ENCODE data around the gene RAB31. TPM values are rescaled to one million over a fixed set of nuclear protein-coding genes. Genes with fewer than 3 reads are reported as not detected.

RAB31 gene
- total RNA-seq, 1 donor from 2014 or later = 19.7 TPM

DNA sequence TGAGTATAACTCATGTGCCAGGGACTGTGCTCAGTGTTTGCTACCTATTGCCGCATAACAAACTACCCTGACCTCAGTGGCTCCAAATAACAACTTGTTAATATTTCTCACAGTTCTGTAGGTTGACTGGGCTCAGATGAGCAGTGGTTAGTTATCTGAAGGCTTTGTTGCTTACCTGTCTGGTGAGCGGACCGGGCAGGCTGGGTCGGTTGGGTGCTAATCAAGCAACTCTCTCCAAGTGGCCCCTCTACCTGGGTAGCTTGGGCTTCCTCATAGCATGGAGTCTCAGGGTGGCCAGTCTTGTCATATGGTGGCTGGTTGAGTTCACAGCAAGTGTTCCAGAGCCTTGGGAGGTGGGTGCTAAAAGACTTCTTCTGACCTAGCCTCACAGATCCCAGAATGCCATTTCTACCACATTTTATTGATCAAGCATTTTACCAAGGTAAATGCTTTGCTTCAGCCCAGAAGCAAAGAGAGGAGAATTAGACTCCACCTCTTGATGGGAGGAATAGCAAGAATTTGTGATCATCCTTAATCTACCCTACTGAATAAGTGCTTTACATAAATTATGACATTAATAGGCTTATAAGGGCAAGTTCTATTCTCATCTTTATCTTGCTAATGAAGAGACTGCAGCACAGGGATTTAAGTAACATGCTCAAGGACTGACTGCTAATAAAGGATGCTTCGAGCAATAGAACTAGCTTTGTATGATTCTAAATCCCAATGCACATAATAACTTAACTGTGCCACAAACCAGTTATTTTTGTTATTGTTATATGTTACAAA, 16.9 kb downstream of the RAB31 start:
- Mint-ChIP-seq H3K27ac (no peak overlapping the region), H3K36me3 (peaks cover 10% of the 10 kb centered on the region), H3K4me1 (ENCODE audit: unreplicated experiment) (peaks cover 8% of the 10 kb centered on the region), H3K27me3 (no peaks in the 10 kb centered on the region), H3K9me3 (peaks cover 4% of the 10 kb centered on the region), H3K4me3 (no peak overlapping the region)
- TF ChIP-seq, protein P1, sequence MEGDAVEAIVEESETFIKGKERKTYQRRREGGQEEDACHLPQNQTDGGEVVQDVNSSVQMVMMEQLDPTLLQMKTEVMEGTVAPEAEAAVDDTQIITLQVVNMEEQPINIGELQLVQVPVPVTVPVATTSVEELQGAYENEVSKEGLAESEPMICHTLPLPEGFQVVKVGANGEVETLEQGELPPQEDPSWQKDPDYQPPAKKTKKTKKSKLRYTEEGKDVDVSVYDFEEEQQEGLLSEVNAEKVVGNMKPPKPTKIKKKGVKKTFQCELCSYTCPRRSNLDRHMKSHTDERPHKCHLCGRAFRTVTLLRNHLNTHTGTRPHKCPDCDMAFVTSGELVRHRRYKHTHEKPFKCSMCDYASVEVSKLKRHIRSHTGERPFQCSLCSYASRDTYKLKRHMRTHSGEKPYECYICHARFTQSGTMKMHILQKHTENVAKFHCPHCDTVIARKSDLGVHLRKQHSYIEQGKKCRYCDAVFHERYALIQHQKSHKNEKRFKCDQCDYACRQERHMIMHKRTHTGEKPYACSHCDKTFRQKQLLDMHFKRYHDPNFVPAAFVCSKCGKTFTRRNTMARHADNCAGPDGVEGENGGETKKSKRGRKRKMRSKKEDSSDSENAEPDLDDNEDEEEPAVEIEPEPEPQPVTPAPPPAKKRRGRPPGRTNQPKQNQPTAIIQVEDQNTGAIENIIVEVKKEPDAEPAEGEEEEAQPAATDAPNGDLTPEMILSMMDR (conservative IDR thresholded peaks at IDR 0.05) = no peak
- DNase-seq (ENCODE audit: extremely low spot score, unreplicated experiment) = no peak

DNA sequence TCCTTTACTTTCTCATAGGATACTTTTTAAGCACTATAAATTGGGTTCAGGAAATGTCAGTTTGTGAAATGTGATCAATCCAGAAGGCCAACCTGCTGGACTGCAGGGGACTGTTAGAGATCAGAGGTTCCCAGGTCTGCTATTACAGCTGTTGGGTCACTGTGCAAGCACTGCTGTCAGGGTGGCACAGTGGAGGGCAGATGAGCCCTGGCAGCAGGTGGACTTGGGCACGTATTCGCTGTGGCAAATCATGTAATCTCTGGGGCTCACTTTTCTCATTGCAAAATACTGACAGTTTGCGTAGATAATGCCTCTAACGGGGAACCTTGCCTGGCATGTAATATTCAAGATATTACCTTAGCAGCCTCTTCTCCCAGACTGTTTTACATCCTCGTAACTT, 18.1 kb downstream of the RAB31 start:
- H3K27me3 Mint-ChIP-seq = no peaks in the 10 kb centered on the region
- DNase-seq (ENCODE audit: extremely low spot score, unreplicated experiment) = peak; percentile 36
- H3K9me3 Mint-ChIP-seq = peaks cover 4% of the 10 kb centered on the region
- peaks cover 4% of the 10 kb centered on the region for H3K36me3 Mint-ChIP-seq
- H3K27ac Mint-ChIP-seq = no peak overlapping the region
- no peak overlapping the region for H3K4me3 Mint-ChIP-seq
- TF ChIP-seq, protein P1 (conservative IDR thresholded peaks at IDR 0.05) = no peak
- peaks cover 4% of the 10 kb centered on the region for H3K4me1 Mint-ChIP-seq (ENCODE audit: unreplicated experiment)

DNA sequence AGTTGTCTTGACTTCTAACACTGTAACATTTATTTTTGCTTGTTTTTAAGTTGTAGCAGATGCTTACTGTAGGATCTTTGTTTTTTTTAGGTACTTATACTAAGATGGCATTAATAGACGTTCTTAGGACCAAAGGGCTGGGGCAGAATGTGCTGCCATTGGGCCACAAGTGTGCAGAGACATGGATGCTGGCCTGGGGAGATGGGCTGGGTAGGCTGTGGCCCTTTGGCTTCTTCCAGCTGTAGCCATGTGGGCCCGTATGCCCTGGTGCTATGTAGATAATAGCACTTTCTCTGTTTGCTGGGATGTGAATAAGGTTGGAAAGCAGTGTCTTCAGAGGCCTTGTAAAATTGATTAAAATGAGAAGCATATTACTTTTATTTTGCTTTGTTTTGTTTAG, 18.8 kb downstream of the RAB31 start:
- Mint-ChIP-seq H3K9me3 (peaks cover 4% of the 10 kb centered on the region), H3K36me3 (peaks cover 4% of the 10 kb centered on the region), H3K27me3 (no peaks in the 10 kb centered on the region), H3K4me3 (no peak overlapping the region), H3K27ac (no peak overlapping the region), H3K4me1 (ENCODE audit: unreplicated experiment) (peaks cover 4% of the 10 kb centered on the region)
- DNase-seq (ENCODE audit: extremely low spot score, unreplicated experiment) = peak; percentile 2
- TF ChIP-seq, protein P1 (conservative IDR thresholded peaks at IDR 0.05) = no peak

DNA sequence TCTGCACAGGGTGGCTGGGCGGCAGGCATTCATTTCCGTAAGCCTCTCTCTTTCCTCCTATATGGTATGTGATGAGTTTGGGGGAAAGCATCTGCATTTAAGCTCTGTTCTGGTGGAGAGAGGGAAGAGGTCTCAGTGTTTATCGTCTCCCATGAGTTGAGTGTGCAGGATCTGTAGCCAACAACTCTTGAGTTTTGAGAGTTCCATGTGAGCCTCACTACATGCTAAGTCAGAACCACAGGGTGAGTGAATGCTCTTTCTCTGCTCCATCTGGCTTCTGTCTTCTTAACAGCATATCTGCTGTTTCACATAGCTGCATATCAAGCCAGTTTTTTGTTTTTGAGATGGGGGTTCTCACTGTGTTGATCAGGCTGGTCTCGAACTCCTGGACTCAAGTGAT, 22.7 kb downstream of the RAB31 start:
- peak; percentile 18 for DNase-seq (ENCODE audit: extremely low spot score, unreplicated experiment)
- peaks cover 4% of the 10 kb centered on the region for H3K27me3 Mint-ChIP-seq

DNA sequence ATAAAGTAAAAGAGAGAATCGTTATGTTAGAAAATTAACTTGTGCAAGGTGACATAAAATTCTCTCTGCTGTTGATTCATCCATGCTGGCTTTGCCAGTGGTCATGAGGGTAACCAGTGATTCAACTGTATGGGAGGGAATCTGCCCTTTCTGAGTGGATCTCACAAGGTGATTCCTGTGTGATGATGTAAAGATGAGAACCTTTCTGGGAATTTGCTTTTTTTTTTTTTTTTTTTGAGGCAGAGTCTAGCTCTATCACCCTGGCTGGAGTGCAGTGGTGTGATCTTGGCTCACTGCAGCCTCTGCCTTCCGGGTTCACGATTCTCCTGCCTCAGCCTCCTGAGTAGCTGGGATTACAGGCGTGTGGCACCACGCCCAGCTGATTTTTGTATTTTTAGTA, 23.3 kb downstream of the RAB31 start:
- no peak overlapping the region for H3K27ac Mint-ChIP-seq
- peaks cover 15% of the 10 kb centered on the region for H3K4me1 Mint-ChIP-seq (ENCODE audit: unreplicated experiment)
- no peaks in the 10 kb centered on the region for H3K9me3 Mint-ChIP-seq
- H3K36me3 Mint-ChIP-seq = peaks cover 3% of the 10 kb centered on the region
- H3K4me3 Mint-ChIP-seq = no peak overlapping the region
- DNase-seq (ENCODE audit: extremely low spot score, unreplicated experiment) = no peak
- TF ChIP-seq, protein P1 (conservative IDR thresholded peaks at IDR 0.05) = no peak
- H3K27me3 Mint-ChIP-seq = peaks cover 4% of the 10 kb centered on the region

More for the DNA sequence above, 22.7 kb downstream of the RAB31 start:
- no peaks in the 10 kb centered on the region for H3K9me3 Mint-ChIP-seq
- no peak overlapping the region for H3K27ac Mint-ChIP-seq
- TF ChIP-seq, protein P1 (conservative IDR thresholded peaks at IDR 0.05) = no peak
- H3K4me3 Mint-ChIP-seq = no peak overlapping the region
- H3K36me3 Mint-ChIP-seq = peaks cover 3% of the 10 kb centered on the region
- H3K4me1 Mint-ChIP-seq (ENCODE audit: unreplicated experiment) = peaks cover 15% of the 10 kb centered on the region

Data from type B pancreatic cell (in vitro differentiated cells).